ENCODE data around the gene SH3TC1.

DNA sequence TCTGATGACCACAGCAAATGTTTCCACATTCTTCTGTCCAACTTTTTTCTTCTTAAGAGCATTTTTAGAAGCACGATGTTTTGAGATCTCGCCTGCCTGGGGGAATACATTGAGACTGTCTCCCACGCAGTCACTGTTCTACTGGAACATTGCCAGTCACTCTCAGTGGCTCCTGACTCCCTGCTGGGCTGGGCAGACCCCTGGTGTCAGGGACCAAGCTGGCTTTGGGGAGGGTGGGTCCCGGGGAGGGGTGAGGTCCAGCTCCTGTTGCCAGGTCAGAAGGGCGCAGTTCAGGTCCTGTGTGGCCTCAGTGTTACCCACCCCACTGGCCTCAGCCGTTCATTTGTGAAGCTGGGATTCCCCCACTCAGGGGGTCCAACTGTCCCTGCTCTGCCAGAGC is 21.5 kb upstream of the SH3TC1 start:
- TF ChIP-seq, protein P1, sequence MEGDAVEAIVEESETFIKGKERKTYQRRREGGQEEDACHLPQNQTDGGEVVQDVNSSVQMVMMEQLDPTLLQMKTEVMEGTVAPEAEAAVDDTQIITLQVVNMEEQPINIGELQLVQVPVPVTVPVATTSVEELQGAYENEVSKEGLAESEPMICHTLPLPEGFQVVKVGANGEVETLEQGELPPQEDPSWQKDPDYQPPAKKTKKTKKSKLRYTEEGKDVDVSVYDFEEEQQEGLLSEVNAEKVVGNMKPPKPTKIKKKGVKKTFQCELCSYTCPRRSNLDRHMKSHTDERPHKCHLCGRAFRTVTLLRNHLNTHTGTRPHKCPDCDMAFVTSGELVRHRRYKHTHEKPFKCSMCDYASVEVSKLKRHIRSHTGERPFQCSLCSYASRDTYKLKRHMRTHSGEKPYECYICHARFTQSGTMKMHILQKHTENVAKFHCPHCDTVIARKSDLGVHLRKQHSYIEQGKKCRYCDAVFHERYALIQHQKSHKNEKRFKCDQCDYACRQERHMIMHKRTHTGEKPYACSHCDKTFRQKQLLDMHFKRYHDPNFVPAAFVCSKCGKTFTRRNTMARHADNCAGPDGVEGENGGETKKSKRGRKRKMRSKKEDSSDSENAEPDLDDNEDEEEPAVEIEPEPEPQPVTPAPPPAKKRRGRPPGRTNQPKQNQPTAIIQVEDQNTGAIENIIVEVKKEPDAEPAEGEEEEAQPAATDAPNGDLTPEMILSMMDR (optimal IDR thresholded peaks at IDR 0.05 in 1 of 3, IDR thresholded peaks at IDR 0.05 in 1 of 3, conservative IDR thresholded peaks at IDR 0.05 in 1 of 3; ENCODE audit: extremely low read depth in 1 of 3, insufficient read depth in 2 of 3, low read length in 3 of 3), result no peak
- TF ChIP-seq EZH2 (IDR thresholded peaks at IDR 0.05; ENCODE audit: low read length), result no peak

Data from keratinocyte (primary cell).